H1 (cell line): ENCODE measurements around the gene AGBL5. TPM values are rescaled to one million over a fixed set of nuclear protein-coding genes. Genes with fewer than 3 reads are reported as not detected.

ENCODE experiments used
- CTCF ChIA-PET: fragments of 300-600 bp; sonication (Branson Sonifier 250); formaldehyde crosslinking; loops from one replicate; lab custom pipeline; 2021; ENCODE audit not compliant: partially characterized antibody; lab: Charles Lee
- POLR2A ChIA-PET: fragments of 300-600 bp; sonication (Branson Sonifier 250); formaldehyde crosslinking; loops from one replicate; lab custom pipeline; 2021; ENCODE audit warnings: inconsistent platforms; ENCODE audit not compliant: partially characterized antibody; lab: Charles Lee
- DNase-seq, 2 experiments: peaks; one replicate each; pipeline versions ENCODE4 v3.0.0 to v3.0.0-alpha.2; 2010 to 2022; ENCODE audit warnings: low spot score in 2 of 2, low read depth in 1 of 2, mixed read lengths in 1 of 2
- FAIRE-seq: peaks from 2 replicates; lab custom pipeline; 2011; peaks lifted over from hg19 to GRCh38; lab: Jason Lieb, UNC
- H2AFZ ChIP-seq: 2 replicates; pipeline ENCODE4 v1.8.1; 2012; ENCODE audit warnings: low read length, inconsistent platforms
- H2AK5ac ChIP-seq: 2 replicates; pipeline ENCODE4 v1.6.1; 2013; ENCODE audit warnings: low read depth, low read length
- H2BK120ac ChIP-seq: replicated peaks from 2 replicates; pipeline ENCODE3; 2013; ENCODE audit warnings: low read depth, low read length, inconsistent platforms
- H2BK12ac ChIP-seq: 2 replicates; pipeline ENCODE4 v1.6.1; 2013; ENCODE audit warnings: low read depth, low read length
- H2BK15ac ChIP-seq: 2 replicates; pipeline ENCODE4 v1.6.1; 2013; ENCODE audit warnings: low read length
- H2BK20ac ChIP-seq: 2 replicates; pipeline ENCODE4 v1.6.1; 2013; ENCODE audit warnings: low read length
- H2BK5ac ChIP-seq: 2 replicates; pipeline ENCODE4 v1.6.1; 2013; ENCODE audit warnings: low read depth, low read length
- H3K14ac ChIP-seq: 2 replicates; pipeline ENCODE4 v1.6.1; 2013; ENCODE audit warnings: inconsistent platforms; ENCODE audit not compliant: insufficient read length
- H3K18ac ChIP-seq: 2 replicates; pipeline ENCODE4 v1.6.1; 2013; ENCODE audit warnings: low read length; ENCODE audit errors: extremely low read depth
- H3K23ac ChIP-seq: 2 replicates; pipeline ENCODE4 v1.6.1; 2013; ENCODE audit warnings: inconsistent platforms; ENCODE audit not compliant: insufficient read length
- H3K23me2 ChIP-seq: 2 replicates; pipeline ENCODE4 v1.6.1; 2013; ENCODE audit warnings: low read depth, low read length
- H3K27ac ChIP-seq: 2 replicates; pipeline ENCODE4 v1.6.1; 2011; ENCODE audit warnings: low read depth, low read length, inconsistent platforms
- H3K27me3 ChIP-seq, 4 experiments: replicated peaks in 1 of 4; 1 replicate in 1 of 4; 2 replicates in 3 of 4; pipeline versions ENCODE4 v1.6.1 to v1.8.1; 2011 to 2013; ENCODE audit warnings: low read length in 3 of 4, mild to moderate bottlenecking in 3 of 4, inconsistent platforms in 2 of 4, mixed read lengths in 2 of 4, moderate library complexity in 1 of 4; ENCODE audit not compliant: control insufficient read depth in 3 of 4, insufficient read depth in 3 of 4; ENCODE audit errors: extremely low read depth in 1 of 4
- H3K36me3 ChIP-seq, 4 experiments: 2 replicates each; pipeline versions ENCODE4 v1.6.1 to v1.8.1; 2011 to 2013; ENCODE audit warnings: mild to moderate bottlenecking in 4 of 4, low read length in 3 of 4, moderate library complexity in 2 of 4, control low read depth in 1 of 4, inconsistent platforms in 1 of 4; ENCODE audit not compliant: insufficient read depth in 4 of 4, control insufficient read depth in 2 of 4
- H3K4ac ChIP-seq: replicated peaks from 2 replicates; pipeline ENCODE3; 2013; ENCODE audit warnings: low read length, low read depth, mixed read lengths, inconsistent platforms; ENCODE audit not compliant: insufficient read length
- H3K4me1 ChIP-seq, 4 experiments: replicated peaks in 1 of 4; 1 replicate in 1 of 4; 2 replicates in 3 of 4; pipeline versions ENCODE4 v1.6.1 to v1.8.1; 2011 to 2013; ENCODE audit warnings: low read length in 3 of 4, inconsistent platforms in 2 of 4, mixed read lengths in 1 of 4; ENCODE audit not compliant: insufficient read depth in 4 of 4, control insufficient read depth in 3 of 4
- H3K4me2 ChIP-seq, 2 experiments: 2 replicates each; pipeline versions ENCODE4 v1.6.1 to v1.8.1; 2011 to 2013; ENCODE audit warnings: low read depth in 2 of 2, low read length in 2 of 2, control low read depth in 1 of 2, inconsistent platforms in 1 of 2, mild to moderate bottlenecking in 1 of 2; ENCODE audit not compliant: insufficient read depth in 1 of 2
- H3K4me3 ChIP-seq, 4 experiments: fragments of 200-600, 300-600 bp in 1 of 4; sonication (generic), shearing (Covaris generic), sonication (Bioruptor Twin) in 1 of 4; 2 replicates each; pipeline versions ENCODE4 v1.5.1 to v1.8.1; 2011 to 2016; ENCODE audit warnings: low read length in 4 of 4, low read depth in 3 of 4, control low read depth in 2 of 4, inconsistent platforms in 2 of 4, mild to moderate bottlenecking in 2 of 4, mixed read lengths in 1 of 4, moderate library complexity in 1 of 4; ENCODE audit not compliant: insufficient read depth in 2 of 4; ENCODE audit errors: extremely low read depth in 1 of 4
- H3K56ac ChIP-seq: replicated peaks from 2 replicates; pipeline ENCODE3; 2013; ENCODE audit warnings: low read depth, mild to moderate bottlenecking, mixed read lengths, low read length, inconsistent platforms; ENCODE audit not compliant: insufficient read length
- H3K79me1 ChIP-seq: 2 replicates; pipeline ENCODE4 v1.6.1; 2013; ENCODE audit warnings: low read depth, low read length, control low read depth
- H3K79me2 ChIP-seq, 2 experiments: 2 replicates each; pipeline versions ENCODE4 v1.6.1 to v1.8.1; 2012 to 2013; ENCODE audit warnings: low read length in 2 of 2, mild to moderate bottlenecking in 2 of 2, inconsistent platforms in 1 of 2; ENCODE audit not compliant: insufficient read depth in 2 of 2, control insufficient read depth in 1 of 2
- H3K9ac ChIP-seq, 4 experiments: replicated peaks in 1 of 4; 1 replicate in 1 of 4; 2 replicates in 3 of 4; pipeline versions ENCODE4 v1.6.1 to v1.8.1; 2011 to 2013; ENCODE audit warnings: low read depth in 3 of 4, low read length in 3 of 4, control low read depth in 2 of 4, mild to moderate bottlenecking in 2 of 4, moderate library complexity in 2 of 4, inconsistent platforms in 1 of 4; ENCODE audit errors: extremely low read depth in 1 of 4
- H3K9me3 ChIP-seq, 2 experiments: 2 replicates each; pipeline versions ENCODE4 v1.6.1 to v1.8.1; 2012 to 2013; ENCODE audit warnings: mild to moderate bottlenecking in 2 of 2, moderate library complexity in 2 of 2, control low read depth in 1 of 2, inconsistent platforms in 1 of 2, low read depth in 1 of 2, low read length in 1 of 2, mixed read lengths in 1 of 2; ENCODE audit not compliant: insufficient read depth in 2 of 2
- H4K20me1 ChIP-seq, 2 experiments: replicated peaks in 1 of 2; 2 replicates each; pipeline versions ENCODE3 to v1.8.1; 2011 to 2013; ENCODE audit warnings: inconsistent platforms in 2 of 2, low read length in 2 of 2, mild to moderate bottlenecking in 1 of 2; ENCODE audit not compliant: insufficient read depth in 2 of 2, control insufficient read depth in 1 of 2
- H4K5ac ChIP-seq: 2 replicates; pipeline ENCODE4 v1.6.1; 2013; ENCODE audit warnings: low read length, low read depth, mixed read lengths, inconsistent platforms; ENCODE audit not compliant: insufficient read length
- H4K8ac ChIP-seq: 2 replicates; pipeline ENCODE4 v1.8.0; 2013; ENCODE audit warnings: mild to moderate bottlenecking, moderate library complexity, low read length, inconsistent platforms; ENCODE audit not compliant: insufficient read depth; ENCODE audit errors: extremely low read depth
- H4K91ac ChIP-seq: replicated peaks from 2 replicates; pipeline ENCODE3; 2013; ENCODE audit warnings: low read length, mixed read lengths, inconsistent platforms; ENCODE audit not compliant: insufficient read length
- ATF3 ChIP-seq: IDR thresholded peaks from 2 replicates; pipeline ENCODE4 v1.6.1; 2011; ENCODE audit warnings: low read depth, mild to moderate bottlenecking, low read length; ENCODE audit not compliant: insufficient read depth
- CBX8 ChIP-seq: fragments of 300-800, 300-1000 bp; sonication (generic); IDR thresholded peaks from 2 replicates; pipeline ENCODE4 v1.7.1; 2016; ENCODE audit warnings: low read depth, low read length, borderline replicate concordance
- CHD1 ChIP-seq: IDR thresholded peaks from 2 replicates; pipeline ENCODE4 v1.6.1; 2012; ENCODE audit warnings: low read depth, low read length, improper control_type of control experiment
- EP300 ChIP-seq, 2 experiments: IDR thresholded peaks; 1 replicate in 1 of 2; 2 replicates in 1 of 2; pipeline ENCODE4 v1.6.1; 2011 to 2012; ENCODE audit warnings: low read depth in 2 of 2, low read length in 2 of 2, mild to moderate bottlenecking in 2 of 2, borderline replicate concordance in 1 of 2, inconsistent platforms in 1 of 2, moderate library complexity in 1 of 2
- GABPA ChIP-seq: IDR thresholded peaks from 2 replicates; pipeline ENCODE4 v1.6.1; 2011; ENCODE audit warnings: mild to moderate bottlenecking, low read length, moderate library complexity, borderline replicate concordance; ENCODE audit not compliant: insufficient read depth
- HDAC2 ChIP-seq, 2 experiments: fragments of 300-600 bp in 1 of 2; sonication (generic) in 1 of 2; IDR thresholded peaks; 2 replicates each; pipeline ENCODE4 v1.6.1; 2011 to 2012; ENCODE audit warnings: low read depth in 2 of 2, low read length in 2 of 2, mild to moderate bottlenecking in 2 of 2, moderate library complexity in 2 of 2, borderline replicate concordance in 1 of 2, inconsistent platforms in 1 of 2
- JUN ChIP-seq: IDR thresholded peaks from 2 replicates; pipeline ENCODE4 v1.6.1; 2011; ENCODE audit warnings: low read depth, mild to moderate bottlenecking, improper control_type of control experiment, low read length
- NRF1 ChIP-seq: IDR thresholded peaks from 2 replicates; pipeline ENCODE4 v1.6.1; 2011; ENCODE audit warnings: mild to moderate bottlenecking, low read depth, low read length, improper control_type of control experiment
- POLR2A ChIP-seq, 2 experiments: IDR thresholded peaks; 1 replicate in 1 of 2; 2 replicates in 1 of 2; pipeline ENCODE4 v1.6.1; 2011; ENCODE audit warnings: low read depth in 2 of 2, low read length in 2 of 2, mild to moderate bottlenecking in 2 of 2; ENCODE audit errors: control extremely low read depth in 1 of 2
- SAP30 ChIP-seq: fragments of 300-600 bp; sonication (generic); IDR thresholded peaks from 2 replicates; pipeline ENCODE4 v1.7.1; 2012; ENCODE audit warnings: low read length, moderate library complexity, mild to moderate bottlenecking, inconsistent platforms; ENCODE audit not compliant: insufficient read depth, insufficient replicate concordance
- SRF ChIP-seq: IDR thresholded peaks from 2 replicates; pipeline ENCODE4 v1.6.1; 2011; ENCODE audit warnings: mild to moderate bottlenecking, low read depth, low read length, moderate library complexity
- TBP ChIP-seq: IDR thresholded peaks from 2 replicates; pipeline ENCODE4 v1.6.1; 2011; ENCODE audit warnings: low read depth, low read length, improper control_type of control experiment
- ZNF274 ChIP-seq: IDR thresholded peaks from 2 replicates; pipeline ENCODE4 v1.7.0; 2012; ENCODE audit warnings: low read length, borderline replicate concordance; ENCODE audit errors: extremely low read depth
- WGBS, 2 experiments: shearing (Covaris generic) in 1 of 2; methylation state at CpG; one replicate each; pipeline versions ENCODE4 v1.1.6 to v1.1.7; 2013 to 2015; ENCODE audit warnings: low lambda C conversion rate in 2 of 2, mixed read lengths in 2 of 2, inconsistent platforms in 1 of 2, low coverage in 1 of 2, missing lambda C conversion rate in 1 of 2; ENCODE audit not compliant: insufficient replicate concordance in 2 of 2, insufficient coverage in 1 of 2, insufficient read length in 1 of 2; ENCODE audit errors: extremely low coverage in 1 of 2, missing lambda C conversion rate in 1 of 2; 5-methylcytosine and 5-hydroxymethylcytosine counted together
- polyA plus RNA-seq, 7 experiments: library from polyadenylated mRNA; depleted of rRNA in 3 of 7; stranded (reverse) in 5 of 7; unstranded in 2 of 7; fragments of >200 nt in 5 of 7; fragments of 200-250 nt in 2 of 7; gene quantifications; 1 replicate in 5 of 7; 2 replicates in 1 of 7; 4 replicates in 1 of 7; pipeline versions ENCODE4 v1.2.1 to v1.2.3, GENCODE V29; 2011 to 2013; ENCODE audit warnings: missing spikeins in 2 of 7, mixed read lengths in 2 of 7
- total RNA-seq: library from RNA; stranded (reverse); fragmentation: NEBNext Ultra II Directional; extraction: Animal tissue kit (Norgen Biotek cat#: 25700); gene quantifications from 2 replicates; pipeline ENCODE4 v1.2.1, GENCODE V29; 2021

Gene AGBL5
- total and polyA plus RNA-seq, 2 of the 8 experiments (the other 6 are each of a cell fraction or from before 2014, with no cell fraction given), result 45.4 to 62.0 TPM

GRCh38 chr2:27003007-27003406 lies 48.5 kb upstream of the AGBL5 start:
- Histone ChIP-seq H4K91ac (no peak overlapping the region), H3K9me3 (no peaks in the 10 kb centered on the region), H2AFZ (no peak overlapping the region), H3K23ac (no peak overlapping the region), H3K27ac (no peak overlapping the region), H2AK5ac (no peak overlapping the region), H3K56ac (no peak overlapping the region), H3K14ac (no peak overlapping the region), H3K4me3 (no peak overlapping the region), H3K36me3 (no peaks in the 10 kb centered on the region), H4K5ac (no peak overlapping the region), H4K8ac (no peak overlapping the region), H2BK120ac (no peak overlapping the region), H2BK5ac (no peak overlapping the region), H3K18ac (no peak overlapping the region), H3K9ac (no peak overlapping the region), H2BK12ac (peak overlapping the region; percentile 28; the same call in 1 of the 2 replicates), H3K27me3 (no peaks in the 10 kb centered on the region; a peak in 2 of 7 replicates), H3K4ac (no peak overlapping the region), H2BK20ac (no peak overlapping the region), H3K4me1 (0 out of 7 replicates have a peak, but pooled peaks cover 0 to 2% (median 0%) of the 10 kb centered on the region in 4 experiments), H3K79me1 (no peaks in the 10 kb centered on the region; the same call in 1 of the 2 replicates), H3K23me2 (no peaks in the 10 kb centered on the region), H4K20me1 (no peaks in the 10 kb centered on the region), H2BK15ac (no peak overlapping the region), H3K79me2 (no peaks in the 10 kb centered on the region), H3K4me2 (no peak overlapping the region)
- ChIA-PET CTCF (interaction anchor here (1.5 to 3.8 kb wide), 5 partner anchors 9 to 41 kb away, joined by 4 to 19 read pairs (median 7); no protein-coding TSS in a partner anchor), POLR2A (interaction anchor here (1.1 to 1.5 kb wide), 3 partner anchors 32 to 36 kb away, joined by 3 to 6 read pairs (median 5); partner anchors contain the start of gene MAPRE3)
- 94% methylated on average over 4 of the region's 4 CpGs; no CpG with 5 or more reads in 1 of the 2 experiments for WGBS, 2 experiments
- FAIRE-seq (no peak), DNase-seq (no peak)
- no peak for TF ChIP-seq SRF
- TF ChIP-seq POLR2A (IDR thresholded peaks at IDR 0.05; ENCODE audit: control extremely low read depth in 1 of 2, low read depth in 2 of 2, low read length in 2 of 2), result no peak
- TF ChIP-seq SAP30, result no peak
- TF ChIP-seq CHD1, result no peak
- no peak for TF ChIP-seq JUN
- no peak for TF ChIP-seq CBX8
- no peak for TF ChIP-seq ZNF274
- TF ChIP-seq EP300 (IDR thresholded peaks at IDR 0.05; ENCODE audit: borderline replicate concordance in 1 of 2, low read depth in 2 of 2, low read length in 2 of 2), result no peak
- no peak for TF ChIP-seq TBP
- TF ChIP-seq NRF1, result no peak
- no peak for TF ChIP-seq HDAC2 (IDR thresholded peaks at IDR 0.05; ENCODE audit: borderline replicate concordance in 1 of 2, low read depth in 2 of 2, low read length in 2 of 2)
- no peak for TF ChIP-seq GABPA
- TF ChIP-seq ATF3, result no peak
